Measurements from ENCODE around the gene SRD5A1. TPM values are rescaled to one million over a fixed set of nuclear protein-coding genes. Genes with fewer than 3 reads are reported as not detected.
"Not testable (repeated sequence)": the region's sequence is repeated elsewhere in the genome, so short reads cannot be mapped to it uniquely, and the experiment has no call there.

The SRD5A1 gene
- polyA plus RNA-seq, 1 experiment = 20.7 TPM

- ChIA-PET CTCF (no interaction called here), POLR2A (no interaction called here)
- Histone ChIP-seq H3K27ac (ENCODE audit: low read depth, low read length) (no peak overlapping the region), H3K27me3 (ENCODE audit: control insufficient read depth, insufficient read depth, low read length) (no peaks in the 10 kb centered on the region), H3K9me3 (ENCODE audit: control insufficient read depth, insufficient read depth, low read length) (no peaks in the 10 kb centered on the region), H3K4me3 (ENCODE audit: low read depth, low read length) (no peak overlapping the region)
- no peak for DNase-seq (ENCODE audit: low read depth, low spot score)
- TF ChIP-seq CTCF (IDR thresholded peaks at IDR 0.05; ENCODE audit: low read depth, low read length) = no peak
Observed at GRCh38 chr5:6637022-6637421, 3.8 kb downstream of the SRD5A1 start.

- H3K27ac ChIP-seq (ENCODE audit: low read depth, low read length) = no peak overlapping the region
- CTCF ChIA-PET = no interaction called here
- H3K4me3 ChIP-seq (ENCODE audit: low read depth, low read length) = no peak overlapping the region
- H3K27me3 ChIP-seq (ENCODE audit: control insufficient read depth, insufficient read depth, low read length) = no peaks in the 10 kb centered on the region
- H3K9me3 ChIP-seq (ENCODE audit: control insufficient read depth, insufficient read depth, low read length) = no peaks in the 10 kb centered on the region
- DNase-seq (ENCODE audit: low read depth, low spot score) = no peak
- TF ChIP-seq CTCF (IDR thresholded peaks at IDR 0.05; ENCODE audit: low read depth, low read length) = no peak
- POLR2A ChIA-PET = no interaction called here
Observed at GRCh38 chr5:6637590-6637989, 4.3 kb downstream of the SRD5A1 start.

GRCh38 chr5:6638236-6638635 lies 5.0 kb downstream of the SRD5A1 start:
- POLR2A ChIA-PET = no interaction called here
- Histone ChIP-seq H3K27ac (ENCODE audit: low read depth, low read length) (no peak overlapping the region), H3K27me3 (ENCODE audit: control insufficient read depth, insufficient read depth, low read length) (no peaks in the 10 kb centered on the region), H3K4me3 (ENCODE audit: low read depth, low read length) (no peak overlapping the region), H3K9me3 (ENCODE audit: control insufficient read depth, insufficient read depth, low read length) (no peaks in the 10 kb centered on the region)
- CTCF ChIA-PET = no interaction called here
- DNase-seq (ENCODE audit: low read depth, low spot score) = no peak
- no peak for TF ChIP-seq CTCF (IDR thresholded peaks at IDR 0.05; ENCODE audit: low read depth, low read length)

- no peak for DNase-seq (ENCODE audit: low read depth, low spot score)
- H3K27ac ChIP-seq (ENCODE audit: low read depth, low read length) = no peak overlapping the region
- no peak for TF ChIP-seq CTCF (IDR thresholded peaks at IDR 0.05; ENCODE audit: low read depth, low read length)
- ChIA-PET POLR2A (no interaction called here), CTCF (no interaction called here)
- no peak overlapping the region for H3K4me3 ChIP-seq (ENCODE audit: low read depth, low read length)
- H3K27me3 ChIP-seq (ENCODE audit: control insufficient read depth, insufficient read depth, low read length) = no peaks in the 10 kb centered on the region
- no peaks in the 10 kb centered on the region for H3K9me3 ChIP-seq (ENCODE audit: control insufficient read depth, insufficient read depth, low read length)
Observed at GRCh38 chr5:6642655-6643054, 9.4 kb downstream of the SRD5A1 start.

- H3K27ac ChIP-seq (ENCODE audit: low read depth, low read length) = no peak overlapping the region
- no peak overlapping the region for H3K4me3 ChIP-seq (ENCODE audit: low read depth, low read length)
- ChIA-PET CTCF (no interaction called here), POLR2A (no interaction called here)
- peaks cover 9% of the 10 kb centered on the region for H3K9me3 ChIP-seq (ENCODE audit: control insufficient read depth, insufficient read depth, low read length)
- no peak for TF ChIP-seq CTCF (IDR thresholded peaks at IDR 0.05; ENCODE audit: low read depth, low read length)
- no peak for DNase-seq (ENCODE audit: low read depth, low spot score)
- H3K27me3 ChIP-seq (ENCODE audit: control insufficient read depth, insufficient read depth, low read length) = no peaks in the 10 kb centered on the region
Observed at GRCh38 chr5:6644794-6645241, 11.6 kb downstream of the SRD5A1 start.

- H3K27me3 ChIP-seq (ENCODE audit: control insufficient read depth, insufficient read depth, low read length); H3K4me3 ChIP-seq (ENCODE audit: low read depth, low read length); H3K27ac ChIP-seq (ENCODE audit: low read depth, low read length); CTCF ChIA-PET; DNase-seq (ENCODE audit: low read depth, low spot score); POLR2A ChIA-PET; H3K9me3 ChIP-seq (ENCODE audit: control insufficient read depth, insufficient read depth, low read length): not testable (repeated sequence)
Observed at GRCh38 chr5:6645571-6646362, 12.5 kb downstream of the SRD5A1 start.

Measured in AG04450 (cell line).